Stromal cell of bone marrow (primary cell): ENCODE results near the gene DYNLT1.
"Not testable (repeated sequence)": the region's sequence is repeated elsewhere in the genome, so short reads cannot be mapped to it uniquely, and the experiment has no call there.

Experiments used
- DNase-seq: peaks from one replicate; pipeline ENCODE4 v3.0.0-alpha.2; 2012; ENCODE audit warnings: low read depth

The DYNLT1 gene

GRCh38 chr6:158639056-158639455 lies 5.5 kb downstream of the DYNLT1 start:
- DNase-seq = no peak

DNA sequence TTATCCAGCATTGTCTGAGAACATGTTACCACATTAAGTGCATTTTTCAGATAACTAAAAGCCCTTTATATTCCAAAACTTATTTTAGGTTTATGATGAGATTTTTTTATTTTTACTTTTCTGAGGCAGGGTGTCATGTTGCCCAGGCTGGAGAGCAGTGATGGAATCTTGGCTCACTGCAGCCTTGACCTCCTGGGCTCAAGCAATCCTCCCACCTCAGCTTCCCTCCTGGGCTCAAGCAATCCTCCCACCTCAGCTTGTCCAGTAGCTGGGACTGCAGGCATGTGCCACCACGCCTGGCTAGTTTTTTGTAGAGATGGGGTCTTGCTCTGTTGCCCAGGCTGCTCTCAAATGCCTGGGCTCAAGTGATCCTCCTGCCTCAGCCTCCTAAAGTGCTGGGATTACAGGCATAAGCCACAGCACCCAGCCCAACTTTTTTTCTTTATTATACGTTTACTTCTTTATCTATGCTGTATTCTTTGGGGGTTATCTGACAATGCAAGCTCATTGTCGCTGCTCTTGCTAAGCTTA lies 6.2 kb downstream of the DYNLT1 start:
- DNase-seq = no peak

DNA sequence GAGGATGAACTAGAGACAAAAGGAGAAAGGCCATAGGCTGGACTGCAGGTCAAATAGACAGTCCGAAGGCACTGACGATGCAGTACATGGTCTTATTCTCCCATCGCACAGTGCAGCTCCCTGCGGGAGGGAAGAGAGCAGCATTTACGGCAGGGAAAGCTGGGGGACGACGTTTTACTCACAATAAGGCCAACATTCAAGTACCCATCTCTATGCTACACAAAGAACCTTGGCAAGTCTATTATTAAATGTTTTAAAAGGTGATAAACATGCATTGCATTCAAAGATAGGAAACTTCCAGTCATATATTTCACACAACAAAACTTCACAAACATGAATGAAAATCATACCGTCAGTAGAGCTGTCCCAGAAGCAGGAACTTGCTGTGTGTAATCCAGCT lies 7.8 kb downstream of the DYNLT1 start:
- no peak for DNase-seq

DNA sequence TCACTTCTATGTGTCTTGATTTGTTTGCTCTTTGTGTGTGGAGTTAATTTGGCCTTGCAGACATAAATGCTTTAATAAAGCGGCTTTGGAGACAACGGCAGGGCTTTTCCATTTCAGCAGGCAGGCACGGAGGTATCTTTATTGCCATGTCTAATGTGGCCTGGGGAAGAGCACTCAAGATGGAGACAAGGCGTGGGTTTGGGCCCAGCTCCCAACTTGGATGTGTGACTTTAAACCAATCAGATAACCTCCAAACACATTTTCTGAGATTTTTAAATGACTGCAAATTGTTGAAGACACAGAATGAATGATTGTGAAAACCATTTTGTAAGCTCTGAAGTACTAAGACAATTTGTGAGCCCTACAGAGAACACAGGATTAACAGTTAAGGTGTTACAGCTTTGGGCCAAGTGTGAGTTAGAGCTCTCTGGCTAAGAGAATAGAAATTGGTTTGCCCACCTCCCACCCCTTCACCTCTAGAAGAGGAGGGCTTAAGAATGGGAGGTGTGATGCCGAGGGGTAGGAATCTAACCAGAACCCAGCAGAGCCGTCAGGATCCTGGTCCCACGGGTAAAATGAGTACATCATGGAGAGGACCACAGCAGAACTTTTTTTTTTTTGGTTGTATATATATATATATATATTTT lies 9.0 kb downstream of the DYNLT1 start:
- DNase-seq = no peak

DNA sequence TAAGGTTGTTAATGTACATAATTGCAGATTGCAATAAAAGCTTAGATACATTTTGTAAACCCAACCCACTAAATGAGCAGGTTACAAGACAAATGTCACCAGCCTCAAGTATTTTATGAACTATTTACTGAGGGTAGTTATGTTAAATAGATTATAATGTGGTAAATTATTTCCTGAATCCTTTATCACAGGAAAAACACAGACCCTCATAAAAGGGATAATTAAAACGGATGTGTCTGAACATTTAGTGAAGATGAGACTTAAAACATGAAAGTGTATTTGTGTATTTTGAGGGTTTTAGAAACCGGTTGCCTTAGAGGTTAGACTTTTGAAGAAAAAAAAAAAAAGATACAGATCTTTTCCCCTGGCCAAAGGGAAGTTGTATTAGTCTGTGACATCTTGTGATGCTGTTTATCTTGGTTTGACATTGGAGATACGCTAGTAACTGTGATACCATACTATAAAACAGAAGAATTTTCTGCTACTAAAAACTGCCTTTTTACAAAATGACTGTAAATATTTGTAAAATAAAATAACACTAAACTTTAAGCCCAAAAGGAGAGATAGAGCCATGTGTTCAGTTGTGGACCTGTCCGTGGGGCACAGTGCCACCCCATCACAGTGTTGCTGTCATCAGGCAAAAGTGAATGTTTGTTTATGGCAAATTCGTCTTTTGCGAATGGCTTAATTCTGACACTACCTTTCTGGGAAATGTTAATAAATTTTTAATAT lies 9.7 kb downstream of the DYNLT1 start:
- DNase-seq = no peak

- no peak for DNase-seq
These were observed 11.4 kb downstream of the DYNLT1 start for GRCh38 chr6:158633127-158633526.

- not testable (repeated sequence) for DNase-seq
These were observed 11.9 kb downstream of the DYNLT1 start for GRCh38 chr6:158632538-158633119.

GRCh38 chr6:158631678-158632537 lies 12.6 kb downstream of the DYNLT1 start:
- peak; percentile 72 for DNase-seq

- peak; percentile 67 for DNase-seq
These were observed 13.5 kb downstream of the DYNLT1 start for GRCh38 chr6:158630938-158631616.

DNA sequence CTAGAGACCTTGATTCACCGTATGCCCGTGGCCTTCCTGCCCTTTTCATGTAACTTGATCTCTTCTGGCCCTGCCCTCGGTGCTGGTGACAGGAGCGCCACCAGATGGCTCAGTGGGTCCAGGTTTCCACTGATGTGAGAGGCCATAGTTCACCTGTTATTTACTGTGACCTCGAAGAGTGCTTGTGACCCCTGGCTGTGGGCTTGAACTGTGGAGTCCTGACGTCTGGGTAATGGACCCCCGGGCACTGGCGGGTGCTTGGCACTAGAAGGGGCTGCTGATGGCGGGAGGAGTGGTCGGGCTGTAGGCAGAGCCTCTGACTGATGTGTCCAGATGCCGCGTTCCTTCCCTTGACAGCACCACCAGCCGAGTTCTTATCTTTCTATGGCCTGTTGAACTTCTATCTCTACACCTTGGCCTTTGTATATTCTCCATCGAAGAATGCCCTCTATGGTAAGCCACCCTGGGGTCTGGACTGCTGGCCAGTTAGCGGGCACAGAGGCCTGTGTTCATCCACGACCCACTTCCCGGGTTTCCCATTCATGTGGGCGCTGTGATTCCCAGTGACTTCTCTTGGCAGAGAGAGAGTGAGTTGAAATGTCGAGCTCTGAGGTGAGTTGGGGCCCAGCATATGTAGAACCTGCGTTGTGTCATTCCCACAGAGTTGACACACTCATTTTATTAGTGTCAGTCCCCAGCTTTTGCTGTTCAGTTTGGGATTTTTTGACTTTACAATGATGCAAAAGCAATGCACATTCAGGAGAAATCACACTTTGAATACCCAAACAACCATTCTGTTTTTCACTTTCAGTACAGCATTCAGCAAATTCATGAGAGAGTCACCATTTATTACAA lies 14.9 kb downstream of the DYNLT1 start:
- no peak for DNase-seq

DNA sequence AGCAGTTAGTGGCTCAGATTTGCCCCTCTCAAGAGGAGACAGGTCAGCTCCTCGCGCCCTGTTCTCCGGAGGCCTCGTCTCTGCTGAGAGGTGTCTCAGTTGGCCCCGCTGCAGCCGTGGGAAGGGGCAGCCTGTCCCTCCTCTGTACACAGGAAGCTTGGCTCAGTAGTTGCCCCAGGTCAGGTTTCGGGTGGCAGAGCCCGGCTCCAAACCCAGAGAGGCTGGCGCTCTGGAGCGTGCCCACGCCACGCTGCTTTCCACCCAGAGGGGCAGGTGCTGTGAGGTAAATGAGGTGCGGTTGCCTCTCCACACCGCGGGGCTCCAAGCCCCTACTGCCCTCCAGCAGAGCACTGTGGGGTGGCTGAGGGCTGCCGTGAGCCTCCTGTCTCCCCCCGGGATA lies 16.0 kb downstream of the DYNLT1 start:
- DNase-seq = no peak

GRCh38 chr6:158627940-158628211 lies 16.7 kb downstream of the DYNLT1 start:
- DNase-seq = no peak

DNA sequence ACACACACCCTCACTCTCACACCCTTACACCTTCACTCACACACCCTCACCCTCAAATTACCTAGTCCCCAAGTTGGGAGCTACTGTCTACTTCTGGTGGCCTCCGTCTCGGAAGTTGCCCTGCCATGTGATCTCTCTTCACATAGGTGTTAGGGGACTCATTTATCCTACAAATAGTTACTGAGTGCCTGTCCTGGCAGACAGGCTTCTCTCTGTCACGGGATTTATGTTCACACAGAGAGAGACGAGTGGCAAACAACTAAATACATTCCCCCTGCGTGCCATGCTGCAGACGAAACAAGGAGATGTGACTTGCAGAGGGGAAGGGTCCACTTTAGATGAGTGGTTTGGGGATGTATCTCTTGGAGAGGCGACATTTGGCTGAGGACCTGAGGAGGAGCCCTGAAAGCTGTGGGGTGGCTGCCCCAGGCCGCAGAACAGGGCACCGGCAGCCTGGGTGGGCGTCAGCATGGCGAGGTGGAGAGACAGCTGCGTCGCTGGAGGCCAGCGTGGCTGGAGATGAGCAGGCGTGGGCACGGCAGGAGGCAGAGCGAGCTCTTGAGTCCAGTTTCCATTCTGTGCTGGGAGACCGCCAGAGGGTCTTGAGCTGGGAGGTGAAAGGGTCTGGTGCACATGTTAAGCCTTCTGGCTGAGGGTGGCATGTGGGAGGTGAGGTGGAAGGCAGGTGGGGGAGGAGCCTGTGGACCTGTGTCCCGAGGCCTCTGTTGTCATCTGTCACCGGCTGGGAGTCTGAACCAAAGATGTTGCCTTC lies 17.2 kb downstream of the DYNLT1 start:
- DNase-seq = no peak

DNA sequence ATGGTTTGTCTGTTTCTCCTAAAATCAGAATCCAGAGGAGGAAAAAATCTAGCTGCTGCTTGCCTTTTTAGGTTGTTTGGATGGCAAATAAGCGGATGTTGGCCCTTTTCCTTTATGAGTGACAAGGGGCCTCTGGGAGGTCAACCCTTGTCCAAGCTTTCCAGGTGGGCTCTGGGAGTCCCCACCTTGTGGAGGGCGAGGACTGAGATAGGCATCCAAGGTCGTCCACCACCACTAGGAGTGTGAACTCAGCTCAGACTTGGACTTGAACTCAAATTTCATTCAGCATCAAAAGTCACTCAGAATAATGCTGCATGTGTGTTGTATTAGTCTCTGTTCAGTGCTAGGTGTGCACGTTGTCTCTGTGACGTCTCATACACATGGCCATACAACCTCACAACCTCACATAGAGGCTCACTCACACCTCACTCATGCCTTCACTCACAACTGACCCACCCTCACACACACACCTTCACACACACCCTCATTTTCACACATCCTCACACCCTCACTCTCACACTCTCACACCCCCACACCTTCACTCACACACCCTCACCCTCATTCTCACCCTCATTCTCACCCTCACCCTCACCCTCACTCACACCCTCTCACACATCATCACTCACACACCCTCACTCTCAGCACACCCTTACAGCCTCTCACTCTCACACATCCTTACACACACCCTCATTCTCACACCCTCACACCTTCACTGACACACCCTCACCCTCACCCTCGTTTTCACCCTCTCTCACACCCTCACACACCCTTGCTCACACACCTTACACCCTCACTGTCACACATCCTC lies 18.0 kb downstream of the DYNLT1 start:
- DNase-seq = no peak

- no peak for DNase-seq
These were observed 18.6 kb downstream of the DYNLT1 start for GRCh38 chr6:158625881-158626305.

- DNase-seq = no peak
These were observed 19.6 kb downstream of the DYNLT1 start for GRCh38 chr6:158624684-158625682.

- DNase-seq = no peak
These were observed 21.9 kb downstream of the DYNLT1 start for GRCh38 chr6:158622545-158623190.
